Smooth muscle cell (in vitro differentiated cells): ENCODE data around the gene ANKRD44. TPM values are rescaled to one million over a fixed set of nuclear protein-coding genes. Genes with fewer than 3 reads are reported as not detected.

Experiments used
- DNase-seq: peaks from one replicate; lab custom pipeline; 2025; ENCODE audit not compliant: unreplicated experiment; lab: John Stamatoyannopoulos, UW
- H2AFZ ChIP-seq: fragments of 200-600 bp; sonication (generic); 2 replicates; pipeline ENCODE4 v1.6.0; 2016; ENCODE audit warnings: antibody characterized with exemption, low read depth, mild to moderate bottlenecking
- H3F3A ChIP-seq: fragments of 200-600 bp; sonication (generic); 2 replicates; pipeline ENCODE4 v1.6.0; 2017; ENCODE audit warnings: antibody characterized with exemption, low read depth
- H3K27ac ChIP-seq: fragments of 200-600 bp; sonication (generic); 2 replicates; pipeline ENCODE4 v1.5.1; 2016; ENCODE audit warnings: low read depth, mild to moderate bottlenecking
- H3K27me3 ChIP-seq: fragments of 200-600 bp; sonication (generic); 2 replicates; pipeline ENCODE4 v1.6.1; 2016; ENCODE audit warnings: low read depth, mild to moderate bottlenecking
- H3K36me3 ChIP-seq: fragments of 200-600 bp; sonication (generic); 2 replicates; pipeline ENCODE4 v1.5.1; 2016; ENCODE audit warnings: low read depth
- H3K4me1 ChIP-seq: fragments of 200-600 bp; sonication (generic); 2 replicates; pipeline ENCODE4 v1.5.1; 2016; ENCODE audit warnings: low read depth
- H3K4me2 ChIP-seq: fragments of 200-600 bp; sonication (generic); 2 replicates; pipeline ENCODE4 v1.6.0; 2016; ENCODE audit warnings: mild to moderate bottlenecking
- H3K4me3 ChIP-seq: fragments of 200-600 bp; sonication (generic); 2 replicates; pipeline ENCODE4 v1.5.1; 2016; ENCODE audit warnings: mild to moderate bottlenecking
- H3K79me2 ChIP-seq: fragments of 200-600 bp; sonication (generic); 2 replicates; pipeline ENCODE4 v1.6.0; 2016; ENCODE audit warnings: low read depth, mild to moderate bottlenecking
- H3K9ac ChIP-seq: fragments of 200-600 bp; sonication (generic); 2 replicates; pipeline ENCODE4 v1.6.0; 2016; ENCODE audit warnings: low read depth
- H3K9me3 ChIP-seq: fragments of 200-600 bp; sonication (generic); replicated peaks from 2 replicates; pipeline ENCODE4 v1.5.1; 2016; ENCODE audit warnings: low read depth
- H4K20me1 ChIP-seq: fragments of 200-600 bp; sonication (generic); 2 replicates; pipeline ENCODE4 v1.6.0; 2016; ENCODE audit warnings: low read depth
- CTCF ChIP-seq: fragments of 200-600 bp; sonication (generic); IDR thresholded peaks from 2 replicates; pipeline ENCODE4 v1.5.1; 2017; ENCODE audit warnings: borderline replicate concordance, mild to moderate bottlenecking, antibody characterized with exemption; ENCODE audit not compliant: insufficient read depth, poor library complexity, severe bottlenecking
- WGBS: methylation state at CpG from one replicate; pipeline ENCODE4 v1.1.7; 2016; ENCODE audit warnings: low lambda C conversion rate; 5-methylcytosine and 5-hydroxymethylcytosine counted together
- polyA plus RNA-seq: library from polyadenylated mRNA; unstranded; fragments of >200 nt; fragmentation: Nextera tagmentation; extraction: Ambion mirVana; gene quantifications from 2 replicates; pipeline ENCODE4 v1.2.1, GENCODE V29; 2016
- total RNA-seq: library from RNA; depleted of rRNA; stranded (reverse); fragments of >200 nt; gene quantifications from 2 replicates; pipeline ENCODE4 v1.2.3, GENCODE V29; 2014

ANKRD44 gene
- total and polyA plus RNA-seq, 2 experiments from 2014 or later: 3.6 to 5.5 TPM

GRCh38 chr2:197247083-197247482 is 63.5 kb downstream of the ANKRD44 start:
- no peaks in the 10 kb centered on the region for H3K79me2 ChIP-seq
- 97% methylated on average over 5 of the region's 5 CpGs for WGBS
- no peak overlapping the region for H3K9ac ChIP-seq
- H3K4me1 ChIP-seq: peaks cover 7% of the 10 kb centered on the region
- DNase-seq: no peak
- no peak overlapping the region for H3K4me3 ChIP-seq
- no peaks in the 10 kb centered on the region for H3F3A ChIP-seq
- H3K9me3 ChIP-seq: no peaks in the 10 kb centered on the region
- no peaks in the 10 kb centered on the region for H3K27me3 ChIP-seq
- no peaks in the 10 kb centered on the region for H4K20me1 ChIP-seq
- no peak overlapping the region for H3K4me2 ChIP-seq
- no peaks in the 10 kb centered on the region for H3K36me3 ChIP-seq
- H3K27ac ChIP-seq: no peak overlapping the region
- no peak for TF ChIP-seq CTCF
- H2AFZ ChIP-seq: no peak overlapping the region

- H4K20me1 ChIP-seq: no peaks in the 10 kb centered on the region
- H2AFZ ChIP-seq: no peak overlapping the region
- H3K4me1 ChIP-seq: peaks cover 1% of the 10 kb centered on the region
- no peaks in the 10 kb centered on the region for H3K9me3 ChIP-seq
- DNase-seq: no peak
- 96% methylated on average over 6 of the region's 6 CpGs for WGBS
- no peak overlapping the region for H3K4me2 ChIP-seq
- TF ChIP-seq CTCF: no peak
- H3K79me2 ChIP-seq: no peaks in the 10 kb centered on the region
- H3K4me3 ChIP-seq: no peak overlapping the region
- no peak overlapping the region for H3K9ac ChIP-seq
- no peaks in the 10 kb centered on the region for H3K36me3 ChIP-seq
- no peaks in the 10 kb centered on the region for H3K27me3 ChIP-seq
- no peak overlapping the region for H3K27ac ChIP-seq
- no peaks in the 10 kb centered on the region for H3F3A ChIP-seq
Observed at GRCh38 chr2:197245829-197246804, 64.5 kb downstream of the ANKRD44 start.

- H3K79me2 ChIP-seq: no peaks in the 10 kb centered on the region
- H3K4me2 ChIP-seq: no peak overlapping the region
- H3F3A ChIP-seq: no peaks in the 10 kb centered on the region
- H2AFZ ChIP-seq: no peak overlapping the region
- TF ChIP-seq CTCF: no peak
- 100% methylated on average over 1 of the region's 1 CpG for WGBS
- no peak overlapping the region for H3K4me3 ChIP-seq
- no peaks in the 10 kb centered on the region for H3K36me3 ChIP-seq
- H3K27ac ChIP-seq: no peak overlapping the region
- H3K27me3 ChIP-seq: no peaks in the 10 kb centered on the region
- DNase-seq: no peak
- no peaks in the 10 kb centered on the region for H4K20me1 ChIP-seq
- no peaks in the 10 kb centered on the region for H3K4me1 ChIP-seq
- no peaks in the 10 kb centered on the region for H3K9me3 ChIP-seq
- H3K9ac ChIP-seq: no peak overlapping the region
Observed at GRCh38 chr2:197244349-197244748, 66.2 kb downstream of the ANKRD44 start.
